D341Med (cell line): ENCODE results near the gene LAMTOR2.
"Not testable (repeated sequence)": the region's sequence is repeated elsewhere in the genome, so short reads cannot be mapped to it uniquely, and the experiment has no call there.

Source experiments
- DNase-seq: peaks from one replicate; pipeline ENCODE4 v3.0.0; 2012; ENCODE audit warnings: low spot score

LAMTOR2 gene

GRCh38 chr1:156052862-156053767, 1.5 kb upstream of the LAMTOR2 start:
- peak; percentile 89 for DNase-seq

DNA sequence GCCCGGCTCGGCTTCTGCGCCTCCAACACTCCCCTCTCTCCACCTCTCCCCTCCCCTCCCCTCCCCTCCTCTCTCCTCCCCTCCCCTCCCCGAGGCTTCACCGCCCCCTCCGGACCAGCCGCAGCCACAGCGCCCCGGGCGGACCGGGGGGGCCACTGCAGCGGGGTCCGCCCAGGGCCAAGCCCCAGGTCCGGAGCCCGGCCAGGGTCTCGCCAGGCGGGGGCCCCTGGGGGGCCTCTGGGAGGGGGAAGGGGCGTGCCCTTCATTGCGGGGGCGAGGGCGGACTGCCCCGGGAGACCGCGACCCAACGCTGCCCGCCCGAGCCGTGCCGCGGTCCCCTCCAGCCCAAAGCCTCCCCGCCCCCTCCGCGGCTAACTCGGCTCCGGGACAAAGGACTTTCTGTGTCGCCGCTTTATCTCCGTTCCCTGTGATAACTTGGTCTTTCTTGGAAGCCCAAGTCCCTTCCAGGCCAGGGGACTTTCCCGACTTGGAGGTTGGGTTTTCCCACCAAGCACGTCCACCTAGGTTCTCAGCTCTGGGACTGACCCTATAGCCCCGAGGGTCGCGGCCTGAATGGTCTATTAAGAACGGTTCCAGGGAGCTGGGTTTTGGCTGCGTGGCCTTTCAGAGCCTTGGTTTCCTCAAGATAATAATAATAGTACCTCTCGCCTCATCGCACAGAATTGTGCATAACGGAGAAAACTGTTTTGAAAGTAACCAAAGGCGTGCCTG, 648 bp upstream of the LAMTOR2 start, which contains the start of gene UBQLN4:
Gene UBQLN4, minus strand, starts transcription at position 31 of the 732 bp plus-strand sequence. CDS start 97 bp downstream, outside the sequence.
- DNase-seq: peak; percentile 96

DNA sequence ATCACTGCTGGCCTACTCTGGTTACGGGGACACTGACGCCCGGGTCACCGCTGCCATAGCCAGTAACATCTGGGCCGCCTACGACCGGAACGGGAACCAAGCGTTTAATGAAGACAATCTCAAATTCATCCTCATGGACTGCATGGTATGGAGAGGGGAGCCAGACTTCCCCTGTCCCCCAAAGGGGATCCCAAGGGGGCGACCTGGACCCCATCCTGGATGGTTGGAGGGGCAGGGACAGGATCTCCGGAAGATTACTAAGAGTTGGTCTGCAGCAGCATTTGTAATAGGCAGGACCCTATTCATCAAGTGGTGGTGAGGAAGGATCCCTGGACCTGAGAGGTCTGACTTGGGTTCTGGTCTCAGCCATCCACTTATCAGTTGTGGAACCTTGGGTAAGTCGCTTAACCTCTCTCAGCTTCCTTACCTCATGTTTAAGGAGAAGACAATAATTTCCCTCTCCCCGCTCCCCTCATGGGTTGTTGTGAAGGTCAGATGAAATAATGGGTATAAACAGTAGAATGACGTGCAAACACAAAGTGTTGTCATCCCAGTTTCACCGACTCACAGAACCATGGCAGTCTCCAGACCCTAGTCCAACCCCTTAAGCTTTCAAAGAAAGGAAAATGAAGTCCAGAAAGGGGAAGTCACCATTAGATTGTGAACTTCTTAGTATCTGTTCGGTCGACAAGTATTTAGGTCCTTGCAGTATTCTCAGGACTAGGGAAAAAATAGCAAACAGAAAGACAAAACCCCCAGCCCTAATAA, 883 bp downstream of the LAMTOR2 start:
- DNase-seq: no peak

- no peak for DNase-seq
These were observed 1.8 kb downstream of the LAMTOR2 start for GRCh38 chr1:156056326-156056849.

DNA sequence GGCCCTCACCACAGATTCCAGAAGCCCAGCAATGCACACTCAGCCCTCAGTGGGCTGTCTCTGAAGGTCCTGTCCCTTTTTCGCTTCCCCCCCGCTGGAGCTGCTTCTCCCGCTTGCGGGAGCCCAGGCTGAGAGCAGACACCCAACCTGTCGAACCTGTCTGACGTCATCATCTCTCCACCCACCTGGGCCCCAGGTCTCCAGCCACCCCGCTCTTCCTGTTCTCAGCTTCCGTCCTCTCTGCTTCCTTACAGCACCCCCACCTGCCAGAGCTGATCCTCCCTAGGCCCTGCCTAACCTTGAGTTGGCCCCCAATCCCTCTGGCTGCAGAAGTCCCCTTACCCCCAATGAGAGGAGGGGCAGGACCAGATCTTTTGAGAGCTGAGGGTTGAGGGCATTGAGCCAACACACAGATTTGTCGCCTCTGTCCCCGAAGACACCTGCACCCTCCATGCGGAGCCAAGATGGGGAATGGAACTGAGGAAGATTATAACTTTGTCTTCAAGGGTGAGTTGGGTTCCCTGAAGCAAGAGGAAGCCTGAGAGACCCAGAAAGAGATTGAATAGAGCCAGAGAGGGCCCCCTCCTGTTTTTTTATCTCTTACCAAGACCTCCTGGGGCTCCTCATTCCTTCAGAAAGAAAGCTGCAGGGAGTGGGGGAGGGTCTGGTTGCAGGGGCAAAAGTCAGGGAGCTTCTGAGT, 6.5 kb downstream of the LAMTOR2 start, which contains the start of gene RAB25:
Gene RAB25, plus strand, starts transcription at position 224 of the 700 bp plus-strand sequence. Its CDS starts 241 bp downstream, at position 465.
- no peak for DNase-seq

DNA sequence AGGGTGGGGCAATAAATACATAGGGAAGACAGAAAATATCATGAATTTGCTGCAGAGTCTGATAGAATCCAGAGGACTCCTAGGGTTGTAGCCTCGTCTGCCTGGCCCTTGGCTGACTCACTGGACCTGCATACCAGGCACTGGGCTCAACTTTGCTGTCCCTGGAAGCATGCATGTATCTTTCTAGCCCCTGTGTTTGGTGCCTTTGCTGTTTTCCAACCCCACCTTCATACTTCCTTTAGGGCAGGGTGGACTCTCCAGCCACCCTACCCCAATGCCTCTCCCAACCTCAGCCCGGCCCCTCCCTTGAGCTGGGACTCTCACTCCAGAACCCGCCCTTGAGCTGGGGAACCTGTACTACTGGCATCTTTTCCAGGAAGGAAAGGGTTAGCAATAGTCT, 7.6 kb downstream of the LAMTOR2 start:
- no peak for DNase-seq

DNA sequence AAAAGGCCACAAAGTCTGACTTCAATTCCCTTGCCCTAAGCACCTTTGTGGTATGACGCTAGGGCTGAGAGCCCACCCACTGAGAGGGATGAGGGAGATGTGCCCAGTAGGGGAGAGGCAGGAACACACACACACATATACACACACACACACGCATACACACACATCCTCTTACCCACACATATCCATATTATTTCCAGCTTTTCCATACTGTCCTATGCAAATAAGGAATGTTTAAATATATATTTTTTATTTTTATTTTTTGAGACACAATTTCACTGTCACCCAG, 9.4 kb downstream of the LAMTOR2 start:
- DNase-seq: no peak

- no peak for DNase-seq
These were observed 10.0 kb downstream of the LAMTOR2 start for GRCh38 chr1:156064615-156065014.

- no peak for DNase-seq
These were observed 10.6 kb downstream of the LAMTOR2 start for GRCh38 chr1:156065212-156065611.

GRCh38 chr1:156065871-156066270, 11.3 kb downstream of the LAMTOR2 start:
- DNase-seq: no peak

GRCh38 chr1:156067262-156067661, 12.7 kb downstream of the LAMTOR2 start:
- DNase-seq: no peak

DNA sequence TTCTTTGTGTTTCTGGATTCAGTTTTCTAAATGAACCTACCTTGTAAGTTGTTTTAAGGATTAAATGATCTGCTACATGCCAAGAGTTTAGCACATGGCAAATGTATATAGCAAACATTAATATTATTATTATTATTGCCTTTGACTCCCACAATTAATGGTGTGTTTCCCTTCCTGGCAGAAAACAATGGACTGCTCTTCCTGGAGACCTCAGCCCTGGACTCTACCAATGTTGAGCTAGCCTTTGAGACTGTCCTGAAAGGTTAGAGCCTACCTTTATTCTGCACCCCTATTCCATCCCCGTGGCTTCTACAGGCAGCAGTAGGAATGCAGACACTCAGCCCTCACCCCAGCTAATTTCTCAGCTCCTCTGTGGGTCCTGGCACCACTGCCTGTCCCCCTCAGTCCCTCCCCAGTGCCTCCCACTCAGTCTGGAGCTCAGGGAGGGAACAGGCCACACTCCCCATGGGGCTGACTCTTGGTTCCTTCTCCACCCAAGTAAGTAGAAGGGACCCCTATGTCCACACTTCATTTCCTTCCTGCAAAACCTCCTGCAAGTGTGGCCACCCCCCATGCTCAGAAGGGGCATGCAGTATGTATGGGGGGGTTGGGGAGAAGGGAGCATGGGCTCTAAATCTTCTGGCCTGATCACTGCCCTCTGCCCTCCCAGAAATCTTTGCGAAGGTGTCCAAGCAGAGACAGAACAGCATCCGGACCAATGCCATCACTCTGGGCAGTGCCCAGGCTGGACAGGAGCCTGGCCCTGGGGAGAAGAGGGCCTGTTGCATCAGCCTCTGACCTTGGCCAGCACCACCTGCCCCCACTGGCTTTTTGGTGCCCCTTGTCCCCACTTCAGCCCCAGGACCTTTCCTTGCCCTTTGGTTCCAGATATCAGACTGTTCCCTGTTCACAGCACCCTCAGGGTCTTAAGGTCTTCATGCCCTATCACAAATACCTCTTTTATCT, 15.2 kb downstream of the LAMTOR2 start:
- DNase-seq: no peak

GRCh38 chr1:156070548-156070947, 16.0 kb downstream of the LAMTOR2 start:
- peak; percentile 81 for DNase-seq

DNA sequence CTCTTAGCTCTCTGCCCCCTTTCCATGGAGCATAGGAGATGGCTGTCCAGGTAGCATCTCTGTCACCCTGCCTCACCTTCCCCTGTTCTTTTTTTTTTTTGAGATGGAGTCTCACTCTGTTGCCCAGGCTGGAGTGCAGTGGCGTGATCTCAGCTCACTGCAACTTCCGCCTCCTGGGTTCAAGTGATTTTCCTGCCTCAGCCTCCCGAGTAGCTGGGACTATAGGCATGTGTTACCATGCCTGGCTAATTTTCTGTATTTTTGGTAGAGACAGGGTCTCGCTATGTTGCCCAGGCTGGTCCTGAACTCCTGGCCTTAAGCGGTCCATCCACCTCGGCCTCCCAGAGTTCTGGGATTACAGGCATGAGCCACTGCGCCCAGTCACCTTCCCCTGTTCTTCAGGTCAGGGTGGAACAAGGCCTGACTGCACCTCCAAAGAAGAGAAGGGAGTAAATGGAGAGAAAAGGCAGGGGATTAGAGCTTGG, 16.8 kb downstream of the LAMTOR2 start:
- not testable (repeated sequence) for DNase-seq

GRCh38 chr1:156072251-156072650, 17.7 kb downstream of the LAMTOR2 start:
- DNase-seq: no peak

DNA sequence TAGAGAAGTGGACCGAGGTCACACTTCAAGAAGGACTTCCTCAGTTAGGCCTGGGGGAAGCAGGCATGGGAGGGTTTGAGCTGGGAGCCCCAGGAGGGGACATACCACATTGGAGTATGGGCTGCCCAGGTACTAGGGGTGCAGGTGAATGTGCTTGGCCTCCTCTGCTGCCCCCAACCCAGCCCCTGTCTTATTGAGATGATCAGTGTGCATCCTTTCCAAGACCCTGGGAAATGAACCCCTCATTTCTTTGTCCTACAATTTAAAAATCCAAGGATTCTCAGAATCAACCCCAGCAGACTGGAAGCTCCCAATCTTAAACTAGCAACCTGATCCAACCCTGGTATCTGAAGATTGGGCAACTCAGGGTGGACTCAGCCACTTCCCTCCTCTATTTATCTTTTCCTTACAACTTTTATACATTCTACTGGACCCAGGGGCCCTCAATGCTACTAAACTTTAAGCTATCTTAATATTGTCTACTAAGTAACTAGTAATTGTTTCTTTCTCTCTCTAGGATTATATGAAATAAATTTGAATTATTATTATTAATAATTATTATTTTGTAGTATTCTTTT, 18.6 kb downstream of the LAMTOR2 start:
- DNase-seq: no peak

GRCh38 chr1:156073740-156074139, 19.2 kb downstream of the LAMTOR2 start:
- DNase-seq: peak; percentile 83

DNA sequence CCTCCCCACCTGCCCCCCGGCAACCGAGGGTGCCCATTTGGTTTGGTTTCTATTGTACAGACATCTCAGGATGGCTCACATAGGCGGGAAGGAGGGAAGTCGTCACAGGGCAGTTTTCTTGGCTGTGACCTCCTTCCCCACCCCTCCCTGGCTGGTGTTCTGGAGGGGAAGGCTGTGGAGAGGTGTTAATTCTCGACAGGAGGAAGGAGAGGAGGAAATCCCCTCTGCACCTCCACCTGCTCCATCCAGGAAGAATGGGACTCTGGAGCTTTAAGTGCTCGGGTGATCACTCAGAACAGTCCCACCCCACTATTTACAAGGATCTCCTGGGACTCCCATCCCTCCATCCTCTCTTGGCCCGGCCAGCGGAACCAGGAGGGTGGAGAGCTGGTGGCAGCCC, 20.1 kb downstream of the LAMTOR2 start:
- peak; percentile 58 for DNase-seq

DNA sequence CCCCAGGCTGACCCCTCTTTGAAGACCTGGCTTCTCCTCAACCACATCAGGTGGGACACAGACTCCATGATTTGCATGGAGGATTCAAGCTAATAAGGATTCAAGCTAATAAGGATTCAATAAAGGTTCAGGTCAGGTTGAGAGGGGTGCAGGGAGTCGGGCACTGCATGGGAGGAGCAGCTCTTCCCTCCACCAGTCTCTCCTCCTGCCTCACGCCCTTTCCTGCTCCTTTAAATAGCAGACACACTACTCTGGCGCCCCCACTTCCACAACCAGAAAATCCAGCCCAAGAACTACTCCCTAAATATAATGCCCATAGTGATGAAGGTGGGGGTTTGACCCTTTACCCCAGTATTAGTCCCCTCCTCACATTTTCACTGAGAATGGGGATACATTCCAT, 20.6 kb downstream of the LAMTOR2 start:
- no peak for DNase-seq

DNA sequence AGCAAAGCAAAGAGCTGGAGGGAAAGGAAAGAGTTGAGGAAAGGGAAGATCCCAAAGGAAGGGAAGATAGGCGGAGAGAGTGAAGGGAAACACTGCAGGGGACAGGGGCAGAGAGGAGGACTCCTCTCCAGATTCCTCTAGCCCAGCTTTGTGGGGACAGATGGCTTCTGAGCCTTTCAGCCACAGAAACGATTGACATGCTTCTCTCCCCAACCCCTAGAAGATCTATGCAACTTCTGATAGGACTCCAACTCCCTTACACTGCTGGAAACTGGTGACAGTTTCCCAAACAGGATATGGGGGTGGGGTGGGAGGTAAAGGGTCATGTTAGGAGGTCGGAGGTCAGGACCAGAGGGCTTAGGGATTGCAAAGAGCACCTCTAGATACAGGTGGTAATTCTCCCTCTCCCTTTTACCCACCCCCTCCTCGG, 21.2 kb downstream of the LAMTOR2 start:
- no peak for DNase-seq
